GM18907 (cell line): ENCODE data around the gene FXR2.

Experiments used
- ATAC-seq: cut with Tn5 transposase; IDR thresholded peaks from one replicate; pipeline ENCODE4 v1.9.1; 2021; ENCODE audit warnings: mild to moderate bottlenecking, moderate library complexity; ENCODE audit not compliant: unreplicated experiment

The FXR2 gene

GRCh38 chr17:7552621-7553051 lies 62.1 kb downstream of the FXR2 start:
- peak; percentile 66 for ATAC-seq

- no peak for ATAC-seq
These were observed 63.3 kb downstream of the FXR2 start for GRCh38 chr17:7551396-7551795.

DNA sequence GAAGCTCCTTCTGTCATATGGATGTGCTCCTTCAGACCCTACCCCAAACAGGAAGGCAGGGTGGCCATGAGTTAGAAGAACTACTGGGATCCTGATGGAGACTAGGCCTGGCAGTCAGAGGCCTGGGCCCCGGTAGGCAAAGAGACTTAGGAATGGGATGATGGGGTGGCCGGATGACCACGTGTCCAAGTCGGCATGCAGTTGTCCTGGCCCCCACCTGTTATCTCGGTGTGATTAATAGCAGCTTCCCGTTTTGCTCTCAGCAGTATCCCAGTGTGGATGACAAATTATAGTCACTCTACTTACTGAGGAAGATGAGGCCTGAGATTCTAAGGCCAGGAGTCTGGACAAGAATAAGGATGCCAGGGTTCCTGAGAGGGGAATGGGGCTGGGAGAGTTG lies 64.4 kb downstream of the FXR2 start:
- no peak for ATAC-seq

DNA sequence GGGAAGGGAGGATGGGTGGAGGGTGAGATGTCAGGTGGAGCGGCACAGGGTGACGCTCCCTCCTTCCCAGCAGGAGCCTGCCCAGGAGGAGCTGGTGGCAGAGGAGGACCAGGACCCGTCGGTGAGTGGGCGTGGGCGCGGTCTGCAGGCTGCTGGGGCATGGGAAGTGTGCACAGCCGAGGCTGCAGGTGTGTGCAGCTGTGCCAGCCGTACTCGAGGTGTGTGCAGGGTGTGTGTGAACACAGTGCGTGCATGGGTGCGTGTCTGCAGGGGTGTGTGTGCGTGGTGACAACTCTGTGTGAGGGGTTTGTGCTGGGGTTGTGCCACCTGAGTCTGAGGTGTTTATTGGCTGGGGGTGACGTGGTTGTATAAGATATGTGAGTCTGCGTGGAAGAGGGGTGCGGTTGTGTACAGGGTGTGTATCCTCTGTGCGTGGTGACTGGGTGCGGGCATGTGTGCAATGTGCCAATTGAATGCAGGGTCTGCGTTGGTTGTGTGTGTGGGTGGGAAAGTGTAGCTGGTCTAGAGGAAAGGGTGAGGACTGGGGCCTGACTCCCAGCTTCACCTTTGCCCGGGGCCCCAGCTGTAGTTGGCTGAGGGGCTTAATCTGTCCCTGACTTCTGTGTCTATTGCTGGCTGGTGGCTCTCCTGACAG lies 65.2 kb downstream of the FXR2 start:
- no peak for ATAC-seq

DNA sequence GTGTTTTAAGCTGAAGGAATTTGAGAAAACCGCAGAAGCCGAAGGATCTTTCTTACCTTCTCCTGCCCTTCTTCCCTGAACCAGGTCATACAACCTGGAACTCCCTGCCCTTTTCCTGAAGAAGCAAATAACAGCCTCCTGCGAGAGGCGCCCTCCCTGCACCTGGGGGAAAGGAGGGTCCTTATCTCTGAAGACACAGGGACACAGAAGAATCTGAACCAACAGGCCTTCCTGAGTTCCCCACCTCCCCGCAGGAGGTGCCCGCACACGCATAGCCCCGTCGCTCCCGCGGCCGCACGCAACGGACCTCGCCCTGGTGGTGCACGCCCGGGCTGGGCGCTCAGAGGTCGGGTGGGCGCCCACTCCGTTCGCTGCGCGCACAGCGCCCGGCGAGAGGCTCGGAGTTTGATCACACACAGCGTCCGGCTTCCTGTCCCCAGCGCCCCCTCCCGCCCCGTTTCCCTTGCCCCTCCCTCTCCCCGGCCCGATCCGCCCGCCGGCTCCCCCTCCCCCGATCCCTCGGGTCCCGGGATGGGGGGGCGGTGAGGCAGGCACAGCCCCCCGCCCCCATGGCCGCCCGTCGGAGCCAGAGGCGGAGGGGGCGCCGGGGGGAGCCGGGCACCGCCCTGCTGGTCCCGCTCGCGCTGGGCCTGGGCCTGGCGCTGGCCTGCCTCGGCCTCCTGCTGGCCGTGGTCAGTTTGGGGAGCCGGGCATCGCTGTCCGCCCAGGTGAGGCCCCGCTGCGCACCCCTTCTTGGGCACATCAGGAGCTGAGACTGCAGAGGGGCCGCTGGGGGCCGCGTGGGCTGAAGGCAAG lies 65.9 kb downstream of the FXR2 start, which contains the start of gene TNFSF12:
TNFSF12 (plus strand) TSS at position 474 of the 816 bp plus-strand sequence; CDS start at position 570, 96 bp downstream.
- no peak for ATAC-seq

DNA sequence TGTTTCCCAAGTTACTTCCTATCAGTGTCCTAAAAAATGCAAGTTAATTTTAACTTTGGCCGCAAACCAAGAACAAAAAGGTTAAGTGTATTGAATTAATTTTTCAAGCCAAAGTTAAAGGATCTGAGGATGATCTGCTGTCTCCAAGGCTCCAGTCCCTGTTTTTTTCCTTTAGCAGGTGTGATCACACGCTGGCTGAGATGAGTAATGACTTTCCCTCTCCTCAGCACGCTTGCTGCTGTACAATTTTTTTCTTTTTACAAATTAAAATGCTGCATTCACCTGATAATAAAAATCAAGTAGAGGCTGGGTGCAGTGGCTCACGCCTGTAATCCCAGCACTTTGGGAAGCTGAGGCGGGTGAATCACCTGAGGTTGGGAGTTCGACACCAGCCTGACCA lies 69.8 kb downstream of the FXR2 start:
- ATAC-seq: no peak
